H1 (cell line): Measurements from ENCODE around the gene MBD3L2B. TPM values are rescaled to one million over a fixed set of nuclear protein-coding genes. Genes with fewer than 3 reads are reported as not detected.

Experiments
- CHD7 ChIP-seq: fragments of 300-600 bp; sonication (generic); IDR thresholded peaks from 2 replicates; pipeline ENCODE4 v1.7.1; 2012; ENCODE audit warnings: low read length, moderate library complexity, mild to moderate bottlenecking, inconsistent platforms; ENCODE audit not compliant: insufficient replicate concordance
- TEAD4 ChIP-seq: IDR thresholded peaks from 2 replicates; pipeline ENCODE4 v1.6.1; 2012; ENCODE audit warnings: low read depth, low read length, inconsistent platforms, mixed read lengths
- polyA plus RNA-seq, 7 experiments: library from polyadenylated mRNA; depleted of rRNA in 3 of 7; stranded (reverse) in 5 of 7; unstranded in 2 of 7; fragments of >200 nt in 5 of 7; fragments of 200-250 nt in 2 of 7; gene quantifications; 1 replicate in 5 of 7; 2 replicates in 1 of 7; 4 replicates in 1 of 7; pipeline versions ENCODE4 v1.2.1 to v1.2.3, GENCODE V29; 2011 to 2013; ENCODE audit warnings: missing spikeins in 2 of 7, mixed read lengths in 2 of 7
- total RNA-seq: library from RNA; stranded (reverse); fragmentation: NEBNext Ultra II Directional; extraction: Animal tissue kit (Norgen Biotek cat#: 25700); gene quantifications from 2 replicates; pipeline ENCODE4 v1.2.1, GENCODE V29; 2021

MBD3L2B gene
- total and polyA plus RNA-seq, 2 of the 8 experiments (the other 6 are each of a cell fraction or from before 2014, with no cell fraction given): not detected

- TF ChIP-seq CHD7: no peak
- no peak for TF ChIP-seq TEAD4
- TF ChIP-seq, all 59 proteins: peak for 0
These were observed 41.8 kb downstream of the MBD3L2B start (continued) for GRCh38 chr19:6979399-6979798.
